ENCODE results near the gene STING1. TPM values are rescaled to one million over a fixed set of nuclear protein-coding genes. Genes with fewer than 3 reads are reported as not detected.

STING1 gene
- total and polyA plus RNA-seq, 2 of the 13 experiments (the other 11 are each of a cell fraction or from before 2014, with no cell fraction given): 1.3 to 4.4 TPM

DNA sequence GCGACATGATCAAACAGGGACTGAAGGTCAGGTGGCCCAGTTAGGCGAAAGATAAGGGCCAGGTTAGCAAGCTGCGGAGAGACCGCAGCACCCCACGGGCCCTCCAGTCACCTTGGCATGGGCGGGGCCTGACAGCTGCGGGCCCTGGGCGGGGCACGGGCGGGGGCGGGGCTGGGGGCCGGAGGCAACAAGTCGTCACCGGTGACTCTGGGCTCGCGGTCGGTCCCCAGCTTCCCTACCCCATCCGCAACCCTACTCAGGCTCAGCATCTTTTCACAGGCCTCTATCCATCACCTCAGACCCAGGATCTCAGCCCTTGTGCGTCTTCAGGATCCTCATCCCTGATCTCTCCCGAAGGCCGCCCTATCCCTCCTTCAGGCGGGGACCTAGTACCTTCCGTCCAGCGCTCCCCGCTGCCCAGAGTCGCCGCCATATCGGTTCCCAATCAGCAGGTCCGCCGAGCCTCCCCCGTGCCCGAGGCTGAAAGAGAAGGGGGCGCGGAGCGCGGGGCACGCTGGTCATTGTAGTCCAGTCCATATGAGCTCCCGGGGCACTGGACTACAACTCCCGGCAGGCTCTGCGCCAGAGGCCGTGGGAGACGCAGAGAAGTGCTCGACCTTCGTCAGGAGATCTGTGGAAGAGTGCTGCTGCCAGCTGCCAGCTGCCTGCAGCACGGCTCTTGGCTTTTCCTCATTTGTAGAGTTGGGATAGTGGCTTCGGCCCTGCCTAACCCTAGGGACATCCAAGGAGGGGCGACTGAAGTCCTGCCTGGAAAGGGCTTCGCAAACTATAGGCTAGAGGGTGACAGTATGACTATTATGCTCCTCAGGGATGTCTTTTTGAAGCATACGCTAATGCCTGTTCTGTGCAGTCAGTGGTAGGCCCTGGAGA, 43.3 kb downstream of the STING1 start, which contains the start of gene DNAJC18 (continued):
- TF ChIP-seq HDAC2 (CRISPR knock-in tag; IDR thresholded peaks at IDR 0.05) (peak; percentile 61), WIZ (CRISPR knock-in tag; IDR thresholded peaks at IDR 0.05) (no peak), CEBPB (IDR thresholded peaks at IDR 0.05; ENCODE audit: borderline replicate concordance, low read depth, low read length) (no peak), CREB1 (IDR thresholded peaks at IDR 0.05) (no peak), CREB1 (CRISPR knock-in tag; IDR thresholded peaks at IDR 0.05) (peak; percentile 51), ZFX (CRISPR knock-in tag; IDR thresholded peaks at IDR 0.05; ENCODE audit: low read depth) (peak; percentile 78), ZNF607 (CRISPR knock-in tag; IDR thresholded peaks at IDR 0.05; ENCODE audit: borderline replicate concordance) (peak; percentile 56; the same call in 1 of the 2 replicates), SUZ12 (IDR thresholded peaks at IDR 0.05; ENCODE audit: low read depth, low read length) (peak; percentile 84), ZNF556 (CRISPR knock-in tag; IDR thresholded peaks at IDR 0.05; ENCODE audit: borderline replicate concordance) (0 out of 2 replicates have a peak, but pooled peaks have one; percentile 33), TBX2 (CRISPR knock-in tag; IDR thresholded peaks at IDR 0.05; ENCODE audit: borderline replicate concordance) (no peak), ZXDC (CRISPR knock-in tag; IDR thresholded peaks at IDR 0.05) (no peak), RFX3 (CRISPR knock-in tag; IDR thresholded peaks at IDR 0.05) (0 out of 2 replicates have a peak, but pooled peaks have one; percentile 12), ZNF782 (CRISPR knock-in tag; IDR thresholded peaks at IDR 0.05; ENCODE audit: borderline replicate concordance) (0 out of 2 replicates have a peak, but pooled peaks have one; percentile 41), SOX6 (IDR thresholded peaks at IDR 0.05) (no peak), SOX6 (CRISPR knock-in tag; IDR thresholded peaks at IDR 0.05) (peak; percentile 59; the same call in 1 of the 2 replicates), ZNF503 (CRISPR knock-in tag; IDR thresholded peaks at IDR 0.05) (no peak), SMYD3 (CRISPR knock-in tag; IDR thresholded peaks at IDR 0.05) (no peak)
- TF ChIP-seq, protein P1, sequence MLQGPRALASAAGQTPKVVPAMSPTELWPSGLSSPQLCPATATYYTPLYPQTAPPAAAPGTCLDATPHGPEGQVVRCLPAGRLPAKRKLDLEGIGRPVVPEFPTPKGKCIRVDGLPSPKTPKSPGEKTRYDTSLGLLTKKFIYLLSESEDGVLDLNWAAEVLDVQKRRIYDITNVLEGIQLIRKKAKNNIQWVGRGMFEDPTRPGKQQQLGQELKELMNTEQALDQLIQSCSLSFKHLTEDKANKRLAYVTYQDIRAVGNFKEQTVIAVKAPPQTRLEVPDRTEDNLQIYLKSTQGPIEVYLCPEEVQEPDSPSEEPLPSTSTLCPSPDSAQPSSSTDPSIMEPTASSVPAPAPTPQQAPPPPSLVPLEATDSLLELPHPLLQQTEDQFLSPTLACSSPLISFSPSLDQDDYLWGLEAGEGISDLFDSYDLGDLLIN (CRISPR knock-in tag; IDR thresholded peaks at IDR 0.05; ENCODE audit: borderline replicate concordance): no peak
- TF ChIP-seq, protein P2, sequence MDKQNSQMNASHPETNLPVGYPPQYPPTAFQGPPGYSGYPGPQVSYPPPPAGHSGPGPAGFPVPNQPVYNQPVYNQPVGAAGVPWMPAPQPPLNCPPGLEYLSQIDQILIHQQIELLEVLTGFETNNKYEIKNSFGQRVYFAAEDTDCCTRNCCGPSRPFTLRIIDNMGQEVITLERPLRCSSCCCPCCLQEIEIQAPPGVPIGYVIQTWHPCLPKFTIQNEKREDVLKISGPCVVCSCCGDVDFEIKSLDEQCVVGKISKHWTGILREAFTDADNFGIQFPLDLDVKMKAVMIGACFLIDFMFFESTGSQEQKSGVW (CRISPR knock-in tag; IDR thresholded peaks at IDR 0.05; ENCODE audit: borderline replicate concordance): no peak
- TF ChIP-seq, protein P3, sequence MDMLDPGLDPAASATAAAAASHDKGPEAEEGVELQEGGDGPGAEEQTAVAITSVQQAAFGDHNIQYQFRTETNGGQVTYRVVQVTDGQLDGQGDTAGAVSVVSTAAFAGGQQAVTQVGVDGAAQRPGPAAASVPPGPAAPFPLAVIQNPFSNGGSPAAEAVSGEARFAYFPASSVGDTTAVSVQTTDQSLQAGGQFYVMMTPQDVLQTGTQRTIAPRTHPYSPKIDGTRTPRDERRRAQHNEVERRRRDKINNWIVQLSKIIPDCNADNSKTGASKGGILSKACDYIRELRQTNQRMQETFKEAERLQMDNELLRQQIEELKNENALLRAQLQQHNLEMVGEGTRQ (IDR thresholded peaks at IDR 0.05; ENCODE audit: low read depth, low read length): no peak
- TF ChIP-seq, protein P3 (CRISPR knock-in tag; IDR thresholded peaks at IDR 0.05; ENCODE audit: borderline replicate concordance): no peak; the same call in 1 of the 2 replicates

All from HepG2 (cell line).